ENCODE results near the gene SLC25A24.

Gene SLC25A24

GRCh38 chr1:108106775-108107174, 93.4 kb downstream of the SLC25A24 start:
- no peak for DNase-seq (ENCODE audit: low read depth, low spot score)

- no peak for DNase-seq (ENCODE audit: low read depth, low spot score)
Measured at GRCh38 chr1:108100148-108100547, 100.0 kb downstream of the SLC25A24 start.

GRCh38 chr1:108097018-108097417, 103.1 kb downstream of the SLC25A24 start:
- DNase-seq (ENCODE audit: low read depth, low spot score), result no peak

- DNase-seq (ENCODE audit: low read depth, low spot score), result no peak
Measured at GRCh38 chr1:108096089-108096488, 104.1 kb downstream of the SLC25A24 start.

GRCh38 chr1:108089477-108089876, 110.7 kb downstream of the SLC25A24 start:
- peak; percentile 5 for DNase-seq (ENCODE audit: low read depth, low spot score)

GRCh38 chr1:108085628-108086027, 114.5 kb downstream of the SLC25A24 start:
- no peak for DNase-seq (ENCODE audit: low read depth, low spot score)

GRCh38 chr1:108084866-108085477, 115.2 kb downstream of the SLC25A24 start:
- no peak for DNase-seq (ENCODE audit: low read depth, low spot score)

Data from brain pericyte (primary cell).